Frontal cortex (tissue), 4 donors: ENCODE data around the gene FAH. TPM values are rescaled to one million over a fixed set of nuclear protein-coding genes. Genes with fewer than 3 reads are reported as not detected.

Experiments used
- DNase-seq, 2 donors: peaks; one replicate each; pipeline ENCODE4 v3.0.0; 2012; ENCODE audit warnings: low spot score in 2 of 2
- FAIRE-seq: peaks from 2 replicates; lab custom pipeline; 2012; peaks lifted over from hg19 to GRCh38; lab: Jason Lieb, UNC
- total RNA-seq: library from RNA; depleted of rRNA; stranded (reverse); fragments of >200 nt; gene quantifications from one replicate; pipeline ENCODE4 v1.2.3, GENCODE V29; 2014
- donor health status: control.
- donor health status: control.
- donor health status: control.

The FAH gene
- total RNA-seq, 1 donor from 2014 or later, result 2.9 TPM

DNA sequence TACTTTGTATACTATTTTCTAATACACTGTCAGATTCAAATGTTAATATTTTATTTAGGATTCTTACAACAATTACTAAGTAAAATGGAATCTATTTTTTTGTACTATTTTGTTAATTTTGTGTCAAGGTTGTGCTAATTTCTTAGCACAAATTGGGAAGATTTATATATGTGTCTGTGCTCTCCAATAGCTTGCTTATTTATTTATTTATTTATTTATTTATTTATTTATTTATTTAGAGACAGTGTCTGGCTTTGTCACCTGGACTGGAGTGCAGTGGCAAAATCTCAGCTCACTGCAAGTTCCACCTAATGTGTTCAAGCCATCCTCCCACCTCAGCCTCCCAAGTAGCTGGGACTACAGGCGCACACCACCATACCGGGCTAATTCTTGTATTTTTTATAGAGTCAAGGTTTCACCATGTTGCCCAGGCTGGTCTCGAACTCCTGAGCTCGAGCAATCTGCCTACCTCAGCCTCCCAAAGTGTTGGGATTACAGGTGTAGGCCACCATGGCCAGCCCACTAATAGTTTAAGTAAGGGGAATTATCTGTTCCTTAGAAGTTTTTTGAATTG, 64.6 kb downstream of the FAH start:
- no peak for DNase-seq
- no peak for FAIRE-seq

DNA sequence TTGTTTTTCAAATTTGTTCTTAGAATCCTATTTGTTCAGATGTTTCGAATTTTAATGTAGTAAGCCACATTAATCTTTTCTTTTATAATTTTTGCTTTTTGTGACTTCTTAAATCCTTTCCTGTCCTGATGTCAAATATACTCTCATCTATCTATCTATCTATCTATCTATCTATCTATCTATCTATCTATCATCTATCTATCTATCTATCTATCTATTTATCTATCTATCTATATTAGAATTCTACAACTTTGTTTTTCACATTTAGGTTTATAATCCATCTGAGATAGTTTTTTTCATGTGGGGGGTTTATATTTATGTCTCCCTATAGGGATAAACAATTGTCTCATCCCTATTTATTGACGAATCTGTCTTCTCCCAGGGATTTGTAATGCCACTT, 67.2 kb downstream of the FAH start:
- DNase-seq (no peak), FAIRE-seq (no peak)

DNA sequence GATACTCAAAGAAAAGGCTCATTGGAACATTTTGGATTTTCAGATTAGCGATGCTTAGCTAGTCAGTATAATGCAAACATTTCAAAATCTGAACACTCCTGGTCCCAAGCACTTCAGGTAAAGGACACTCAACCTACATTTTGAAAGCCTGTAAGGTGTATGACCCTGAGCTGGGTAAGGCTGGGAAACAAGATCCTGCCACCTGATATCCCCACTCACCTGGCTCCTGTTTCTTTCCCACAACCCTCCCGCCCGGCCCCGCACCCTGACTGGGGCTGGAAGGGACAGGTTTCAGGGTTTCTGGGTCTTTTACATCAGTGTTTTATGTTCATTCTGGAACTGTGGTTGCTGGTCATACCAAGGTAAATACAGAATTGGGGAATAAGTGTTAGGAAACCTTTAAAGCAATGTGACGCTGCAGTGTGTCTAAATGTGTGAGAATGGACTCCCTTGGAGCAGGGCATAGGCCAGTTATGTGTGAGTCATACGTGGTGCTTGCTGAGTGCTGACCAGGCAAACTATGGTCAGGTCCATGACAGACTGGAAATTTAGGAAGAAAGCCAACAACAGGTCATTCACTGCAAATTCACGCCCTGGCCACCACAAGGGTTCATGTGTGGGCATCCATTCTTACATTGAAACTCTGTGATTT, 76.3 kb downstream of the FAH start:
- DNase-seq (no peak), FAIRE-seq (no peak)

- FAIRE-seq (no peak), DNase-seq (no peak)
These were observed 78.6 kb downstream of the FAH start for GRCh38 chr15:80231371-80231770.

DNA sequence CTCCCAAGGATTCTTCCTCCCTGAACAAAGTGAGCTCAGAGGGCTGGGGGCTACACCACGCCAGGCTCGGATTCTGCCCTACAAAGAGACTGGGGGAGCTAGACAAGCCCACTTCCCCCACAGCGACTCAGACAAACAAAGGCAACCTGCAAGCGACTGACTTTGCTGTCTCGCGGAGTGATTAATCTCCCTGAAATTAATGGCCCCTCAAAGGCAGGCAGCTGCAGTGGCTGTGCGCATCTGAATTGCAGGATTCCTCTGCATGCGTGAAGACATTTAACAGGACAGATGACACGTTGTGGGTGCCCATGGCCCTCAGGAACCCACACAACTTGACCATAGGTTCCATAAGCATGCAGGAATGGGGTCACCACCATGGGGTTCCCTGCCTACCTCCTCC, 80.8 kb downstream of the FAH start:
- FAIRE-seq (no peak), DNase-seq (no peak)

DNA sequence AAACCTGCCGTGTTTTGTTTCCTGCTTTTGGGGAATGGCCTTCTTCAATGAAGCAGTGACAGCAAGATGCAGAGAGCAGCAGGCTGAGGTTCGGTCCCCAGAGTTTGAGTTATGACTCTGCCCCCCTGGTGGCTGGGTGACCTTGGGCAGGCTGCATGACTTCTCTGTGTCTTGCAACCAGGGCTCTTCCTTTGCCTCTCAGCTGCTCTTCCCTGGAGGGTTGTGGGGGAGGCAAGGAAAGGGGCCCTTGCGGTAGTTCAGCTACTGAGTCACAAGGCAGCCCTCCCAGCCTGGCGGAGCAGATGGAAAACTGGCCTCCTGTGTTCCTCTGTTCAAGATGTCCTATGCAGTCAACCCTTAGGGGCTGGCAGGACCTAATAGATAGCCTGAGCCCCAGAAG, 82.1 kb downstream of the FAH start:
- DNase-seq (no peak), FAIRE-seq (no peak)

Other genes with a start within 250 kb of the FAH start
- gene BCL2A1, start 181.8 kb upstream of the FAH start, total RNA-seq, result 0.82 TPM
- 151 TPM for gene ZFAND6, start 93.3 kb upstream of the FAH start, total RNA-seq
- gene CTXND1, start 99.2 kb downstream of the FAH start, total RNA-seq, result 0.41 TPM